IMR-90 (cell line): ENCODE results near the gene HOXC12. TPM values are rescaled to one million over a fixed set of nuclear protein-coding genes. Genes with fewer than 3 reads are reported as not detected.

Experiments used
- ATAC-seq: fragments of 200-7000 bp; cut with Tn5 transposase; 2 replicates; pipeline ENCODE4 v1.9.1; 2020; ENCODE audit warnings: low read depth, mild to moderate bottlenecking, moderate library complexity
- BruUV-seq: library from RNA; stranded (reverse); fragments of 400-500 nt; replicated peaks from 2 replicates; lab custom pipeline; 2021; lab: Mats Ljungman, UMichigan
- CTCF ChIA-PET: fragments of 300-600 bp; formaldehyde crosslinking; extraction: SDS; loops from one replicate; lab custom pipeline; 2021; ENCODE audit warnings: antibody characterized with exemption; lab: Yijun Ruan, JAX
- POLR2A ChIA-PET: fragments of 300-600 bp; sonication (Branson Sonifier 250); formaldehyde crosslinking; loops from one replicate; lab custom pipeline; 2022; ENCODE audit warnings: antibody characterized with exemption; ENCODE audit not compliant: unreplicated experiment; lab: Charles Lee
- DNase-seq: peaks from one replicate; pipeline ENCODE4 v3.0.0; 2013
- H2AFZ ChIP-seq: replicated peaks from 2 replicates; pipeline ENCODE3; 2013; ENCODE audit warnings: low read length, mild to moderate bottlenecking; ENCODE audit not compliant: poor library complexity
- H2AK5ac ChIP-seq: 2 replicates; pipeline ENCODE4 v1.6.1; 2013; ENCODE audit warnings: low read depth, low read length, inconsistent platforms
- H2AK9ac ChIP-seq: replicated peaks from 2 replicates; pipeline ENCODE3; 2013; ENCODE audit warnings: mild to moderate bottlenecking, low read depth, low read length, moderate library complexity; ENCODE audit not compliant: poor library complexity
- H2BK120ac ChIP-seq: 2 replicates; pipeline ENCODE4 v1.6.1; 2013; ENCODE audit warnings: low read depth, low read length, inconsistent platforms
- H2BK15ac ChIP-seq: 3 replicates; pipeline ENCODE4 v1.6.1; 2013; ENCODE audit warnings: low read depth, low read length, inconsistent platforms
- H2BK20ac ChIP-seq: 2 replicates; pipeline ENCODE4 v1.6.1; 2013; ENCODE audit warnings: low read depth, mild to moderate bottlenecking, inconsistent platforms, low read length, moderate library complexity
- H2BK5ac ChIP-seq: 2 replicates; pipeline ENCODE4 v1.6.1; 2013; ENCODE audit warnings: mild to moderate bottlenecking, low read depth, low read length, inconsistent platforms; ENCODE audit not compliant: poor library complexity, severe bottlenecking
- H3K14ac ChIP-seq: replicated peaks from 2 replicates; pipeline ENCODE4 v1.6.1; 2013; ENCODE audit warnings: low read depth, low read length, inconsistent platforms
- H3K18ac ChIP-seq: 2 replicates; pipeline ENCODE4 v1.6.1; 2013; ENCODE audit warnings: low read depth, low read length, control low read depth
- H3K23ac ChIP-seq: 2 replicates; pipeline ENCODE4 v1.6.1; 2013; ENCODE audit warnings: low read depth, low read length, inconsistent platforms
- H3K27ac ChIP-seq: 2 replicates; pipeline ENCODE4 v1.5.1; 2013; ENCODE audit warnings: mild to moderate bottlenecking, control low read depth, low read length; ENCODE audit not compliant: insufficient read depth
- H3K27me3 ChIP-seq: 2 replicates; pipeline ENCODE4 v1.6.1; 2013; ENCODE audit warnings: low read length; ENCODE audit not compliant: control insufficient read depth, insufficient read depth
- H3K36me3 ChIP-seq: 2 replicates; pipeline ENCODE4 v1.6.1; 2013; ENCODE audit warnings: low read length, mixed read lengths; ENCODE audit not compliant: control insufficient read depth, insufficient read depth
- H3K4ac ChIP-seq: 2 replicates; pipeline ENCODE4 v1.6.1; 2013; ENCODE audit warnings: low read depth, low read length, inconsistent platforms
- H3K4me1 ChIP-seq: 2 replicates; pipeline ENCODE4 v1.6.1; 2013; ENCODE audit warnings: low read length, mixed read lengths; ENCODE audit not compliant: control insufficient read depth, insufficient read depth
- H3K4me2 ChIP-seq: 2 replicates; pipeline ENCODE4 v1.6.1; 2013; ENCODE audit warnings: low read depth, mild to moderate bottlenecking, control low read depth, low read length, moderate library complexity
- H3K4me3 ChIP-seq: 2 replicates; pipeline ENCODE4 v1.5.1; 2013; ENCODE audit warnings: low read depth, mild to moderate bottlenecking, control low read depth, low read length, moderate library complexity; ENCODE audit not compliant: insufficient read depth
- H3K56ac ChIP-seq: 2 replicates; pipeline ENCODE4 v1.6.1; 2013; ENCODE audit warnings: low read length, inconsistent platforms; ENCODE audit not compliant: insufficient read depth; ENCODE audit errors: extremely low read depth
- H3K79me1 ChIP-seq, 2 experiments: 2 replicates each; pipeline ENCODE4 v1.6.1; 2013; ENCODE audit warnings: low read length in 2 of 2, inconsistent platforms in 1 of 2, low read depth in 1 of 2
- H3K9ac ChIP-seq: 2 replicates; pipeline ENCODE4 v1.6.1; 2013; ENCODE audit warnings: low read depth, low read length, control low read depth
- H3K9me1 ChIP-seq: 2 replicates; pipeline ENCODE4 v1.6.1; 2013; ENCODE audit warnings: low read length, inconsistent platforms; ENCODE audit not compliant: insufficient read depth
- H3K9me3 ChIP-seq: 2 replicates; pipeline ENCODE4 v1.6.1; 2013; ENCODE audit warnings: low read length; ENCODE audit not compliant: control insufficient read depth, insufficient read depth
- H4K20me1 ChIP-seq: 2 replicates; pipeline ENCODE4 v1.6.1; 2013; ENCODE audit warnings: low read length, inconsistent platforms; ENCODE audit not compliant: insufficient read depth
- H4K5ac ChIP-seq: 2 replicates; pipeline ENCODE4 v1.6.1; 2013; ENCODE audit warnings: mild to moderate bottlenecking, low read depth, low read length, control low read depth
- H4K8ac ChIP-seq, 2 experiments: 2 replicates each; pipeline ENCODE4 v1.6.1; 2013; ENCODE audit warnings: low read depth in 2 of 2, low read length in 2 of 2, control low read depth in 1 of 2, inconsistent platforms in 1 of 2
- H4K91ac ChIP-seq: 2 replicates; pipeline ENCODE4 v1.6.1; 2013; ENCODE audit warnings: low read depth, low read length, inconsistent platforms; ENCODE audit not compliant: insufficient read depth
- BHLHE40 ChIP-seq: fragments of 150-350 bp; IDR thresholded peaks from 2 replicates; pipeline ENCODE4 v1.6.1; 2016; ENCODE audit warnings: mild to moderate bottlenecking, low read depth, low read length
- CEBPB ChIP-seq: IDR thresholded peaks from 2 replicates; pipeline ENCODE4 v1.6.1; 2012; ENCODE audit warnings: low read depth, low read length, improper control_type of control experiment
- CHD1 ChIP-seq: IDR thresholded peaks from 2 replicates; pipeline ENCODE4 v1.6.1; 2012; ENCODE audit warnings: low read depth, low read length, improper control_type of control experiment
- ELK1 ChIP-seq: fragments of 150-350 bp; IDR thresholded peaks from 2 replicates; pipeline ENCODE4 v1.6.1; 2016; ENCODE audit warnings: low read depth, mild to moderate bottlenecking, low read length, moderate library complexity, borderline replicate concordance
- FOS ChIP-seq: fragments of 150-350 bp; IDR thresholded peaks from 2 replicates; pipeline ENCODE4 v1.6.1; 2016; ENCODE audit warnings: low read depth, low read length
- MAZ ChIP-seq: IDR thresholded peaks from 2 replicates; pipeline ENCODE4 v1.6.1; 2012; ENCODE audit warnings: low read depth, mild to moderate bottlenecking, low read length, improper control_type of control experiment, moderate library complexity, borderline replicate concordance
- MXI1 ChIP-seq: IDR thresholded peaks from 2 replicates; pipeline ENCODE4 v1.6.1; 2012; ENCODE audit warnings: low read depth, mild to moderate bottlenecking, low read length, moderate library complexity, borderline replicate concordance
- NFE2L2 ChIP-seq: fragments of 150-350 bp; IDR thresholded peaks from 2 replicates; pipeline ENCODE4 v1.6.1; 2016; ENCODE audit warnings: low read depth, mild to moderate bottlenecking, low read length
- POLR2A ChIP-seq: IDR thresholded peaks from 2 replicates; pipeline ENCODE4 v1.6.1; 2012; ENCODE audit warnings: mild to moderate bottlenecking, low read depth, low read length
- RAD21 ChIP-seq: IDR thresholded peaks from 2 replicates; pipeline ENCODE4 v1.6.1; 2012; ENCODE audit warnings: low read length, improper control_type of control experiment
- RCOR1 ChIP-seq: IDR thresholded peaks from 2 replicates; pipeline ENCODE4 v1.6.1; 2012; ENCODE audit warnings: mild to moderate bottlenecking, low read length, improper control_type of control experiment; ENCODE audit not compliant: insufficient replicate concordance
- RFX5 ChIP-seq: IDR thresholded peaks from 2 replicates; pipeline ENCODE4 v1.8.0; 2012; ENCODE audit warnings: low read depth, mild to moderate bottlenecking, low read length, moderate library complexity
- SMC3 ChIP-seq: fragments of 150-350 bp; IDR thresholded peaks from 2 replicates; pipeline ENCODE4 v1.6.1; 2016; ENCODE audit warnings: low read depth, mild to moderate bottlenecking, antibody characterized with exemption, low read length, moderate library complexity
- USF2 ChIP-seq: fragments of 150-350 bp; IDR thresholded peaks from 2 replicates; pipeline ENCODE4 v1.6.1; 2017; ENCODE audit warnings: mild to moderate bottlenecking, antibody characterized with exemption, low read length, low read depth
- WGBS, 2 experiments: methylation state at CpG; one replicate each; pipeline versions ENCODE4 v1.1.5 to v1.1.7; 2013; ENCODE audit warnings: missing lambda C conversion rate in 2 of 2; ENCODE audit not compliant: insufficient read length in 1 of 2; ENCODE audit errors: extremely low coverage in 2 of 2; 5-methylcytosine and 5-hydroxymethylcytosine counted together
- dilution Hi-C: fragments of 300-500 bp; cut with HindIII; formaldehyde crosslinking; loops from one replicate; pipeline ENCODE4 v1.14.3; 2018; ENCODE audit warnings: low sequenced_read_pairs; ENCODE audit not compliant: unreplicated experiment
- in situ Hi-C: fragments of 300-500 bp; cut with MboI; formaldehyde crosslinking; loops from 3 replicates; pipeline ENCODE4 v1.14.3; 2019; ENCODE audit warnings: low sequenced_read_pairs, inconsistent platforms, mixed read lengths
- intact Hi-C: fragments of 100-400 bp; cut with micrococcal nuclease; formaldehyde crosslinking; loops from 2 replicates; pipeline ENCODE4 v1.10.0; 2022
- polyA plus RNA-seq, 3 experiments: library from polyadenylated mRNA; depleted of rRNA; stranded (reverse); fragments of >200 nt; gene quantifications; 2 replicates each; pipeline ENCODE4 v1.2.3, GENCODE V29; 2012; ENCODE audit warnings: low replicate concordance in 1 of 3
- total RNA-seq: library from RNA; depleted of rRNA; stranded (reverse); fragments of >200 nt; gene quantifications from 2 replicates; pipeline ENCODE4 v1.2.3, GENCODE V29; 2012
- TF ChIP-seq, protein P1 (sequence below): conservative IDR thresholded peaks from 2 replicates; pipeline ENCODE4 v1.5.1; 2012; ENCODE audit warnings: mild to moderate bottlenecking, low read depth, low read length, improper control_type of control experiment

HOXC12 gene
- total and polyA plus RNA-seq, 2 of the 4 experiments (the other 2 are of a cell fraction) = not detected

- CTCF ChIA-PET = no interaction called here
Measured at GRCh38 chr12:53967421-53967925, 12.8 kb downstream of the HOXC12 start.

More at GRCh38 chr12:53967421-53967925, 12.8 kb downstream of the HOXC12 start:
- Histone ChIP-seq H2AK5ac (no peak overlapping the region), H3K23ac (no peak overlapping the region), H2BK20ac (no peak overlapping the region), H2BK15ac (no peak overlapping the region), H4K91ac (no peak overlapping the region), H2AK9ac (no peak overlapping the region), H3K14ac (no peak overlapping the region), H3K18ac (no peak overlapping the region), H4K8ac (no peak overlapping the region), H3K9me3 (peaks cover 2% of the 10 kb centered on the region), H3K4me3 (no peak overlapping the region), H3K4me1 (no peaks in the 10 kb centered on the region), H3K27ac (no peak overlapping the region), H3K9ac (no peak overlapping the region), H3K36me3 (no peaks in the 10 kb centered on the region), H3K56ac (no peak overlapping the region), H2AFZ (no peak overlapping the region), H3K4ac (no peak overlapping the region), H2BK120ac (no peak overlapping the region), H4K20me1 (no peaks in the 10 kb centered on the region), H4K5ac (no peak overlapping the region), H3K9me1 (no peaks in the 10 kb centered on the region), H3K27me3 (peaks cover 97% of the 10 kb centered on the region), H2BK5ac (no peak overlapping the region), H3K79me1 (no peaks in the 10 kb centered on the region), H3K4me2 (no peak overlapping the region)
- dilution Hi-C loops (no loop called here), in situ Hi-C loops (no loop called here), intact Hi-C loops (no loop called here)
- no TSS peak for BruUV-seq
- no peak for ATAC-seq
- 0% methylated on average over 1 of the region's 5 CpGs; no CpG with 5 or more reads in 1 of the 2 experiments for whole genome bisulfite sequencing, 2 experiments
- POLR2A ChIA-PET = no interaction called here
- TF ChIP-seq CEBPB (no peak), CHD1 (no peak), RFX5 (no peak), MAZ (no peak), ELK1 (no peak), SMC3 (no peak), NFE2L2 (no peak), RAD21 (no peak), BHLHE40 (no peak), RCOR1 (no peak), FOS (no peak), POLR2A (no peak), MXI1 (no peak), USF2 (no peak)
- TF ChIP-seq, protein P1, sequence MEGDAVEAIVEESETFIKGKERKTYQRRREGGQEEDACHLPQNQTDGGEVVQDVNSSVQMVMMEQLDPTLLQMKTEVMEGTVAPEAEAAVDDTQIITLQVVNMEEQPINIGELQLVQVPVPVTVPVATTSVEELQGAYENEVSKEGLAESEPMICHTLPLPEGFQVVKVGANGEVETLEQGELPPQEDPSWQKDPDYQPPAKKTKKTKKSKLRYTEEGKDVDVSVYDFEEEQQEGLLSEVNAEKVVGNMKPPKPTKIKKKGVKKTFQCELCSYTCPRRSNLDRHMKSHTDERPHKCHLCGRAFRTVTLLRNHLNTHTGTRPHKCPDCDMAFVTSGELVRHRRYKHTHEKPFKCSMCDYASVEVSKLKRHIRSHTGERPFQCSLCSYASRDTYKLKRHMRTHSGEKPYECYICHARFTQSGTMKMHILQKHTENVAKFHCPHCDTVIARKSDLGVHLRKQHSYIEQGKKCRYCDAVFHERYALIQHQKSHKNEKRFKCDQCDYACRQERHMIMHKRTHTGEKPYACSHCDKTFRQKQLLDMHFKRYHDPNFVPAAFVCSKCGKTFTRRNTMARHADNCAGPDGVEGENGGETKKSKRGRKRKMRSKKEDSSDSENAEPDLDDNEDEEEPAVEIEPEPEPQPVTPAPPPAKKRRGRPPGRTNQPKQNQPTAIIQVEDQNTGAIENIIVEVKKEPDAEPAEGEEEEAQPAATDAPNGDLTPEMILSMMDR = no peak
- no peak for DNase-seq
